ENCODE measurements around the gene KCND1.
A peak's percentile ranks its signal among the peaks of the same experiment; 100 is the strongest.

The KCND1 gene

DNA sequence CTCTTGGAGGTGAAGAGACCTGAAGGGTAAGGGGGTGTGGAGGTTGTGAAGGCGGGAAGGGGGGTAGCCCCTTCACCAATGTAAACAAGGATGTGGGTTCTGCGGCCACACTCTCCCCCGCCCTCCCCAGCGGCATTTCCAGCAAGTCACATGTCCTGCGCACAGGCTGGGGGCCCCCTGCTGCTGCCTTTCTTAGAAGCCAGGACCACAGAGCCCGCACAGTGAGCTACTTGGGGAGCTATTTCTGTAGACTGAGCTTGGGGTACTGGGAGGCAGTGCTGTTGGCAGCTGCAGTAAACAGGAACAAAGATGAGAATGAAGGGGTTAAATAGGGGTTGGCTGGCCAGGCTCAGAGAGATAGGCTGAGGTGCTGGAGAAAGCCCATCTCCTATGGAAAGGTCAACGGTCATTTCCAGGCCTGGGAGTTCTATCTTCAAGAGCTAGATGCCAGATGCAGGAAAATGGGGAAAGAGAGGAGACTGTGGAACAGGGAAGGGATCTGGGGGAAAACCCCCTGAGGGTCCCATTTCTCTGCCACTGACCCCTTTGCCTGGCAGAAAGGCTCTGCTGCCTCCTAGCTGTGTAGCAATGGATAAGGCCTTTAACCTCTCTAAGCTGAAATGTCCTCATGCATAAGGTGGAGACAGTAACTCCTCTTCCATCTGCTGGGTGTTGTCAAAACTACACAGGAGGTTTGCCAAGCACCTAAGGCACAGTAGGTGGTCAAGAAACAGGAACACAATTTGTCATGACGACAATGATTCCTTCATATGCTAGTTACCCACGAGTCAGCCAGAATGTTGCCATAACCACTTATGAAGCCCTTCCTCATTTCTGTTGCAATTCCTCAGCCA, 34.4 kb downstream of the KCND1 start:
- peak; percentile 67 for DNase-seq (ENCODE audit: low read depth)

- no peak for DNase-seq (ENCODE audit: low read depth)
Measured at GRCh38 chrX:48936429-48937053, 35.1 kb downstream of the KCND1 start.

DNA sequence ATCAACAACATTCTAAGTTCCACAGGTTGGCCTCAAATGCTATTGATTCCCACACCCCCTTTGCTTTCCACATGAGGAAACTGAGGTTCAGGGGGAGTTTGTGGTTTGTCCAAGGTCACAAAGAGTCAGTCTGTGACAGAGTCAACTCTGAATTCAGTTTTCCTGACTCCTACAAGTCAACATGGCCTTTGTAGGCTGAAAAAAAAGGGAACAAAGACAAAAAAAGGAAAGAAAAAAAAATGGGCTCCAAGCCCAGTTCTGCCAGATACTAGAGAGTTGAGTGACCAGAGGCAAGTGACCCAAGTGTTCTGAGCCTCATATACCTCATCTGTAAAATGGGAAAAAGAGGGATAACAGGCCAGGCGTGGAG, 36.4 kb downstream of the KCND1 start:
- DNase-seq (ENCODE audit: low read depth): no peak

- no peak for DNase-seq (ENCODE audit: low read depth)
Measured at GRCh38 chrX:48934581-48935300, 36.9 kb downstream of the KCND1 start.

DNA sequence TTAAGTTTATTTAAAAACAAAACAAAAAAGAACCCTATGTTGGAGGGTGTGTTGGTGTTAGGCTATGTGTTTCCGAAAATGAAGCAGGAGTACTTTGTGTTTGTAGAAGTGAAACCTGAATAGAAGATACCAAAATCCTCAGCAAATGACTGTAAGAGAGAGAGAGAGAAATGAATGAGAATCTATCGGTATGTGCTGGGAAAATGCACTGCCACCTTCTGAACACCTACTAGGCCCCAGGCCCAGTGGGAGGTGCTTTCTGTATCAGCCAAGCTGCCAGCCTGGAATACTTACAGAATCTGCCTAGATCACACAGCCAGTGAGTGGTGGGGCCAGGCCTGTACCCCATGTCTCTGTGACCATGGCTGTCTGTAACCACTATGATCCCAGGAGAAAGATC, 37.9 kb downstream of the KCND1 start:
- DNase-seq (ENCODE audit: low read depth): no peak

- DNase-seq (ENCODE audit: low read depth): no peak
Measured at GRCh38 chrX:48927736-48928382, 43.8 kb downstream of the KCND1 start.

- no peak for DNase-seq (ENCODE audit: low read depth)
Measured at GRCh38 chrX:48927123-48927522, 44.5 kb downstream of the KCND1 start.

GRCh38 chrX:48924270-48924669, 47.4 kb downstream of the KCND1 start:
- DNase-seq (ENCODE audit: low read depth): no peak

- DNase-seq (ENCODE audit: low read depth): no peak
Measured at GRCh38 chrX:48923771-48924170, 47.9 kb downstream of the KCND1 start.

GRCh38 chrX:48920718-48921104, 50.9 kb downstream of the KCND1 start:
- no peak for DNase-seq (ENCODE audit: low read depth)

DNA sequence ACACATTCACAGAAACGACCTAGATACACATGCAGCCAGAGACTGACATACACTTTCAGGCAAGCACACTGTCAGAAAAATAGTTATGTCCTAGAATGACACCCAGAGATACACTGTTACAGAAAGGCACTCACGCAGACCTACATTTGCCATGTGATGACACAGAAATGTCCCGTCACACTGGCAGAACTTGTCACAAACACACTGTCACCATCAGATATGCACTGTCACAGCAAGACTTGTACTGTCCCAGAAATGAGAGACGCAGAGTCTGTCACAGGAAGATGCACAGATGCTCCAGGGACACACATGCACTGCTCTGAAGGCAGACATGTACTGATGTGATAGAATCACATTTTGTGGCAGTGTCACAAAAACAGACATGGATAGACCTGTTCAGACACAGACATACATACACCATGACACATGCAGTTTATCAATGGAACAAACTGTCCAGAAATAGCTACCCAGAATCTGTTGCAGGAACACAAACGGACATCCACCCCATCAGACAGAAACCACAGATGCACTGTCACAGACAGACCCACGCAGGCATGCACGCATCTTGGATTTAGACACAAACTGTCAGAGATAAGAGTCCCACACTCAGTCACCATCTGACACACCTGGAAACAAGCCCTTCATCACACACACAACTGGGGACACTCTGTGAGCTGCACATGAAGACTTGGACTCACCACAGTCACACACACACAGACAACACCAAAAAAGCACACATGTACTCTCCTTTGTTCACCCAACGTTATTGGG, 51.5 kb downstream of the KCND1 start:
- no peak for DNase-seq (ENCODE audit: low read depth)

DNA sequence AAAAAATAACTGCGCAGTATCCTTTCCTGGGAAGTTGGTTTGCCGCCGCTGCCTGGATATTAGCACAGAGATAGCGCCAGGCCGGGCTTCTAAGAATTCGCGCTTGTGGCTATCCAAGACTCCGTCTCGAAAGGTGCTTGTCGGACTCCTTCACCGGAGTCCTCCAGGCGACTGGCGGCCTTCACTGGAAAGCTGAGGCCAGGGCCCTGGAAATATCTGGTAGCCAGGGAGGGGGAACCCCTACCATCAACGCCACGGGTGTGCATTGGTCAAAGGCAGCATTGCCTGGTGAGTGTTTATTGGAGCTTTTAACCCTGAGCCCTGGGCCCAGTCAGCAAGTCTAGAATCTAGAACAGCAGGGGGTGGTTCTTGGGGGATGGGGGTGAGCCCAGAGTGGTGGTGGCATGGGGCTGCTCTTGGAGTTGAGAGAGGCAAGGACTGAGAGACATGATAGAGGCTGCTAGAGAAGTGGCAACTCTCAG, 52.2 kb downstream of the KCND1 start:
- DNase-seq (ENCODE audit: low read depth): no peak

- peak; percentile 67 for DNase-seq (ENCODE audit: low read depth)
Measured at GRCh38 chrX:48918643-48919340, 52.9 kb downstream of the KCND1 start, which contains the start of gene PIM2. PIM2 (minus strand) TSS chrX:48919024; CDS start chrX:48918834, 190 bp downstream.

DNA sequence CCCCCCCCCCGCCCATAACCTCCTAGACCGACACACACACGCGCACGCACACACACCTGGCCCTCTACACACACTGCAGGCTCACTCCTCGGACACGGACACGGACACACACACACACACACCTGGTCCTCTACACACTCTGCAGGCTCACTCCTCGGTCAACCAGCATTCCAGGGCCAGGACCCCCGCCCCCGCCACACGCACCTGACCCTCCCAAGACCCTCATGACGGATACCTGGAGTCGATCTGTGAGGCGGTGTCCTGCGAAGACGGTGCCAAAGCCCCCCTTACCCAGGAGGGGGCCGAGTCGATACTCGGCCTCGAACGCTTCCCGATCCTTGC, 53.4 kb downstream of the KCND1 start:
- no peak for DNase-seq (ENCODE audit: low read depth)

DNA sequence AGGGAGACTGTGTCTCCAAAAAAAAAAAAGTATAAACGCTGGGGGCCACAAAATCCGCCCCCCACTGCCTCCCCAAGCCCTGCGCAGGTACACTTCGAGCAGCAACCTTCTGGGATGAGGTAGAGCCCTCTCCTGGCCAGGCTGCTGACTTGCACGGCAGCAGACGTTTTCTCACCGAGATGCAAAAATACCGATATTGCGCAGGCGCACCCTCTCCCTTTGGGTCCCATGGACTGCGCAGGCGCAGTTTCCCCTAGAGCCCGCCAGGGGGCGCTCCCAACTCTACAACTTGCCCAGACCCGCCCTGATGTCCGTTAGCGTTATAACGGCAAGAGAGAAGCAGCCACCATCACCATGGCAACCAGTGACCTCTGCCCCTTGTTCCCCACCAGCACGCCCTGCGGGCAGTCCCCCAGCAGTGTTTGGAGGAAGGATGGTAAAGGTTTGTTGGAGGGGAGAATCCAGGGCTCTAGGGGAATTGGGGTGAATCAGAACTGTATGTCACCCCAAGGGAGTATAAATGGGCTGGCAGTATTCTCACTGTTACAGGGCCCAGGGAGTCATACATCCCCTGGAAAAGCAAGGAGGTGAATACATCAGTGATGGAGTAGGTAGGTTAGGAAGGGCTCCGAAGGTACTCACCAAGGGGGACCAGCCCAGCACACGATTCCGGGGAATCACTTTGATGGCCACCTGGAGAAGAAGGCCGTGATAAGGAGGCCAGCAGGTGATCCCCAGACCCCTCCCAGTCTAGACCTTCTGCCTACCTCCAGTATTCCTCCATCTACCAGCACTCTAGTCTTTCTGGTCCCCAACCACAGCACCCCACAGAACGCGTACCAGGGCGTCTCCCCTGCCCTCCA, 54.3 kb downstream of the KCND1 start:
- DNase-seq (ENCODE audit: low read depth): peak; percentile 63

- no peak for DNase-seq (ENCODE audit: low read depth)
Measured at GRCh38 chrX:48914593-48915493, 56.8 kb downstream of the KCND1 start.

- DNase-seq (ENCODE audit: low read depth): no peak
Measured at GRCh38 chrX:48913605-48914366, 57.9 kb downstream of the KCND1 start.
